HG02759 (cell line): ENCODE results near the gene ANAPC1.
"Not testable (repeated sequence)": the region's sequence is repeated elsewhere in the genome, so short reads cannot be mapped to it uniquely, and the experiment has no call there.

Source experiments
- ATAC-seq: cut with Tn5 transposase; IDR thresholded peaks from one replicate; pipeline ENCODE4 v1.9.1; 2021; ENCODE audit warnings: mild to moderate bottlenecking, moderate library complexity; ENCODE audit not compliant: unreplicated experiment

The ANAPC1 gene

DNA sequence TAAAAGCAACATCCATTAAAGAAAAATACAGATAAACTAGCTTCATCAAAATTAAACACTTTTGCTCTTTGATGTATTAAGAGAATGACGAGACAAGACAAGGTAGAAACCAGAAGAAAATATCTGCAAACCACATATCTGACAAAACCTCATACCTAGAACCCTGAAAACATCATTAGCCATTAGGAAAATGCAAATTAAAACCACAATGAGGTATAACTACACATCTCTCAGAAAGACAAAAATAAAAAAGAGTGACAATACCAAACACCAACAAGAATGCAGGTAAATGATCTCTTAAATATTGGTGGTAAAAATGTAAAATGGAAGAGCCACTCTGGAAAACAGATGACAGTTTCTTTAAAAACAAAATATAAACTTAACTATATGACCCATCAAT is 53.5 kb downstream of the ANAPC1 start:
- ATAC-seq, result not testable (repeated sequence)

DNA sequence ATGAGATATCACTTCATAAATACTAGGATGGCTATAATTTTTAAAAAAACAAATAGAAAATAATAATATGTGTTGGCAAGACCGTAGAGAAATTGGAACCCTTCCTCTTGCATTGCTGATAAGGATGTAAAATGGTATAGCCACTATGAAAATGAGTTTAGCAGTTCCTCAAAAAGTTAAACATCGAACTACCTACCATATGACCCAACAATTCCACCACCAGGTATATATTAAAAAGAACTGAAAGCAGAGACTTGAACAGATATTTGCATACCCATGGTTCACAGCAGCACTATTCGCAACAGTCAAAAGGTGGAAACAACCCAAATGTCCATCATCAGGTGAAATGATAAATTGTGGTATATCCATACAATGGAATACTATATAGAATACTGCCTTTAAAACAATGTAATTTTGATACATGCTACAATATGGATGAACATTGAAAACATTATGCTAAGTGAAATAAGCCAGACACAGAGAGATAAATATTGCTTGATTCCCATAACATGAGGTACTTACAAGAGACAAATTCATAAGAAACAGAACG is 55.7 kb downstream of the ANAPC1 start:
- not testable (repeated sequence) for ATAC-seq

DNA sequence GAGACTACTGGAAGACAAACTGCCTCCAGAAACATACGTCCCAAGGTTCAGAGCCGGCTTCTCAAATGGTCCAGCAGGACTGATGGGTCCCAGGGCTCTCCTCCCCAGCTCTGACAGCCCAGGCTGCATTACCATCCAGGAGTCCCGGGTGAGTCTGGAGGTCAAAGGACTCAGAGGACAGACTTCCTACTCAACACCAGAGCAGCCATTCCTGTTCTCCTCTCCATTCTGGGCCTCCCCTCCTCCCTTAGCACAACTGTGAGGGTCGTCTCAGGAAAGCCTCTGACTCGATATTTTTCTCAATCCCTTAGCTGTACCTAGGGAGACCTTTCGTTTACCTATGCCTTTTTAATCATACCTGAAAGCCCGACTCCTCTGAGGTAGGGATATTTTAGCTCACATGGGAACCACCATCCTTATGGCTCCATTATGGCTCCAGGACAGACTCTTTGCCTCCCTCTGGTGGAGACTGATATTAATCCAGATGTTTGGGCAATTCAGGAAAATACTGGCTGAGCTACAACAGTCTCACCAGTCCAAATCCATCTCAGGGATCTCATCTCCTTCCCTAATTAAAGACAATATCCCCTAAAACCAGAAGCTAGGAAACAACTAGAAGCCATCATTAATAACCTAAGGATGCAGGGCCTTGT is 70.9 kb downstream of the ANAPC1 start:
- ATAC-seq, result not testable (repeated sequence)

DNA sequence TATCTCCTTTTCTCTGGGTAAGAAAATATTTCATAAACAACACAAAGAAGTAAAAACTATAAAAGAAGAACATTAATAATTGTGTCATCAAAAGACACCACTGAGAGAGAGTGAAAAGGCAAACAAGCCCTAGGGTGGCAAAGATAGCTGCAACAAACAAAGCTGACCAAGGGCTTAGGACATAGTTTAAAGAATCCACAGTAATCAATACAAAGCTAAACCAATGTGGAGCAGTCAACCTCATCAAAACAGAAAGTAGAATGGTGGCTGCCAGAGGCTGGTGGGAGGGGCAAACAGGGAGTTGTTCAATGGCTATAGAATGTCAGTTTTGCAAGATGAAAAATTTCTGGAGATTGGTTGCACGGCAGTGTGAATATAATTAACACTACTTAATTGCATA is 93.4 kb downstream of the ANAPC1 start:
- ATAC-seq, result not testable (repeated sequence)

DNA sequence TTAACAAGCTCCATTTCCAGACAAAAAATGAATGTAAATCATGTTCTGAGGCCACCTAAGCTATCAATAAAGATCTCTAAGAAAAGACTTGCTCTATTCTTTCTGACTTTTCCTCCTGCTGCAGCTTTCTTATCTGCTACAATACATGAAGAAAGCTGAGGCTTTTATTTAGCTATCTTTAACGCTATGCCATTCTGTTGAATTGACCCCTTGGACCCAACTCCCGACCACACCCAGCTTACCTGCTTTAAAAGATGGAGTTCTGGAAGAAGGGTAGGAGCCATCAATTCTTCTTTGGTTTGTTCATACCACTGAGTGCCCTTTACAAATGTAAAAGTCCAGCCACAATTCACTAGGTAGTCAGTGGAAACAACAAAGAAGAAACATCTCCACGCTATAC is 99.9 kb downstream of the ANAPC1 start:
- not testable (repeated sequence) for ATAC-seq

- not testable (repeated sequence) for ATAC-seq
Observed at GRCh38 chr2:111782195-111782594, 101.8 kb downstream of the ANAPC1 start.

- ATAC-seq, result not testable (repeated sequence)
Observed at GRCh38 chr2:111781443-111782094, 102.4 kb downstream of the ANAPC1 start.

DNA sequence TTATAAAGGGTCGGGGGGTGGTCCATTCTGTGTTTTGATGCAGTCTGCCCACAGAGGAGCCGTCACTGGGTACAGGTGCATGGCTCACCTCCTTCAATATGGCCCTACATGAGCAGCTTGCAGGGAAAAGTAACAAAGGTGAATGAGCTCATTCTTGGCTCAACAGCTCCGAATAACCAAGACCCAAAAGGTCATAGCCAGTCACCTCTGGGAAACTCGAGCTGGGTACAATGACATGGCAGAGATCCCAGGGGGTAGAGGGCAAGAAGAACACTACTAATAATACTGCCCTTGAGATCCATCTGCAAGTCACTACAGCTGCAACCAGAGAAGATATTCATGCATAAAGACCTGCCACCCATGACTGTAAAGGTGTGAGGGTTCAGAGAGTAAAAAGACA is 106.8 kb downstream of the ANAPC1 start:
- ATAC-seq, result not testable (repeated sequence)

- ATAC-seq, result not testable (repeated sequence)
Observed at GRCh38 chr2:111776296-111776695, 107.7 kb downstream of the ANAPC1 start.

DNA sequence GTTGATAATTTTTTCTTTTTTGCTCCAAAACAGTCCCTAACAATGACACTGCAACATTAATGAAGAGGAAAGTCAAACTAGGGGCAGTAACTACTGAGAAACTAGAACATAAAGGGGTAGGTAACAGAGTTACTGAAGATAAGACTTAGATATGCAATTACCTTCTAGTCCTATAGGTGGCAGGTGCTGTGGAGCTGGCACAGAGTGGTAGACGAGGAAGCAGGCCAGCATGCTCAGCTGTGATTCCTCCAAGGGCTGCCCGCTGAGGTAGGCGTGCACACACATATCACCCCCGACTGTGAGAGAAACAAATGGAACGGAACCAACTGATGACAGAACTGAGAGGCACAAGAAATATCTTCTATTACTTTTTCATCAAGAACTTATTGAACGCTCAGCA is 111.8 kb downstream of the ANAPC1 start:
- ATAC-seq, result not testable (repeated sequence)

DNA sequence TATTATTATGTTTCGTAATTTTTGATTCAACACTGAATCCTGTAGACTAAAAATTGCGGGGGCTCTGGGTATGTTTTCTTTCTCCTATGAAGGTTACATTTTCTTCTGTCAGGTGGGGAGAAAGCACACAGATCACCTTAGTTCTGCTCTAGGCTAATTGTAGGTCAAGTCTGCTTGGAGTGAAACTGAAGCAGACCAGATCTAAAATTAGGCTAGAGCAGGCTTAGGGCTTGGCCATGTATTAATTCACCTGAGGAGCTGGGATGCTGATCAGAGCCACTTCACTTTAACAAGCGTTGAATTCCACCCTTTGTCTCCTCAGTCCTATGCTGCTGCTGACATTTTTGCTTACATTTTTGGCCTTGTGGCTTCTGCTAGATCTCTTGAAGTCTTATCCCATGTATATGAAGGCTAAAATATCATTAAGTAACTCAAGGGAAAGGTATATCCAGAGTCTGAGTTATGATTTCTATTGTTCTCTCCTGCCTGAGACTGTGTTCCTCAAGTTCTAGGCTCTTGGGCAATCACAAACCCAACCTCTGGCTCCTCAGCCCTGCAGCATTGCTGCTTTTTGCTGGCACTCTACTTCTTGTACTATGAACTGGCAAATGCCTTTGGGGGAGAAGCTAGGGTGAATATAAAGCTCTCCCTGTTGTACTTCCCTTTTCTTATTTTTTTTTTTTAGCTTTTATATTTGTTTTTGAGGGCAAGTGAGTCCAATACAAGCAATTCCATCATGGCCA is 112.9 kb downstream of the ANAPC1 start:
- ATAC-seq, result not testable (repeated sequence)

GRCh38 chr2:111768266-111769190 is 115.5 kb downstream of the ANAPC1 start:
- ATAC-seq, result not testable (repeated sequence)

DNA sequence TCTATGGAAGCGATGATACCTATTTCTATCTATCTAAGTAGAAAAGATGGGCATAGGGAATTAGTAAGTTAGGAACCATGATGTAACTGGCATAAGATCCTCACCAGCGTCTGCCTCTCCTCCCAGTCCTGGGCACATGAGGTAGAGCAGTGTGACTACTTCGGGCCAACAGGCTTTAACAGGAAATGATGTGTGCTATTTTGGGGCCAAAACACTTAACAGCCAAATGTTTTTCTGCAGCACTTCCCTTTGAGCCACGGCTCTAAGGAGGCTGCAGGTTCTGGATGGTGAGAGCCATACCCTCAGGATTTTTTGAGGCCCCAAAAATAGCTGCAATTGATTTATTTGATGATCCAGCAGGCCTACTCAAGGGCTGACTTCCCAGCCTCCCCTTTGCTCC is 116.9 kb downstream of the ANAPC1 start:
- not testable (repeated sequence) for ATAC-seq

DNA sequence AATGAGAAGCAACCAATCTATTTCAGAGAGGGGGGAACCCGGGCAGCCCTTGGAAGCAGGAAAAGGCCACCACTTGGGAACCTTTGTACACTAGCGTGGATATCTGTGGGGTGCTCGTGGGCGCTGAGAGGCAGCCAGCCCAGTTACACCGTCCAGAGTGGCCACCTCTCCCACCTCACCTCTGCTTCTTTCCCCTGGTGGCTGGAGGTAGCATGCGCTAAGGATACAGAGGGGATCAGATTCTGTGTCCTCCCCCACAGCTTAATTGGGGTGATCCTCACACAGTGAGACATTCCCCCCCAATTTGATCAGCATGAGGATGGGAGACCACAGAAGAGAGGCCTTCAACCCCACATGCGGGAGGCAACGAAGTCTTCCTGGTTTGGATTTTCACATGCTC is 117.7 kb downstream of the ANAPC1 start:
- ATAC-seq, result not testable (repeated sequence)

GRCh38 chr2:111764151-111764550 is 119.8 kb downstream of the ANAPC1 start:
- ATAC-seq, result not testable (repeated sequence)

DNA sequence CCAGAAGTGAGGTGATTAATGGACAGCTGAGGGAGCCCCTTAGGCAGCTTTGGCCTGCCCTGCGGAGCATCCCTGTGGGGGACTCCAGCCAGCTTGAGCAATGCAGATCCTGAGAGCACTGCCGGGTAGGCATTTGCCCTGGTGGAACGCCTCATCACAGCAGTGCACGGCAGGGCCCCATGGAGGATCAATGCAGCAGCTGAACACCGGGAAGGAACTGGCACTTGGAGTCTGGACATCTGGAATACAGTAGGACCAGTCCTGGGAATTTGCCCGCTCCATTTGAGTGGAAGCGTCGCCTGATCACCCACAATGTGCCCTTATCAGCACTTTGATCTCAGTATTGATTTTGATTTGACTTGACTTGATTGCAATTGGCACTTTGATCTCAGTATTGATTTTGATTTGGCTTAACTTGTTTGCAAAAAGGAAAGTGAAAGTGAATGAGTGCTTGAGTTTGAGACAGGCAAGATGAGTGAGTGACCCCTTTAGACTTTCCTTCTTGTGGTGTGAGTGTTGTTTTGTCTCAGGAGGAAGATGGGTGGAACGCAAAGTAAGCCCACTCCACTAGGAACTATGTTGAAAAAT is 123.2 kb downstream of the ANAPC1 start:
- not testable (repeated sequence) for ATAC-seq

GRCh38 chr2:111752533-111752932 is 131.5 kb downstream of the ANAPC1 start:
- not testable (repeated sequence) for ATAC-seq

- ATAC-seq, result not testable (repeated sequence)
Observed at GRCh38 chr2:111750641-111751040, 133.4 kb downstream of the ANAPC1 start.

DNA sequence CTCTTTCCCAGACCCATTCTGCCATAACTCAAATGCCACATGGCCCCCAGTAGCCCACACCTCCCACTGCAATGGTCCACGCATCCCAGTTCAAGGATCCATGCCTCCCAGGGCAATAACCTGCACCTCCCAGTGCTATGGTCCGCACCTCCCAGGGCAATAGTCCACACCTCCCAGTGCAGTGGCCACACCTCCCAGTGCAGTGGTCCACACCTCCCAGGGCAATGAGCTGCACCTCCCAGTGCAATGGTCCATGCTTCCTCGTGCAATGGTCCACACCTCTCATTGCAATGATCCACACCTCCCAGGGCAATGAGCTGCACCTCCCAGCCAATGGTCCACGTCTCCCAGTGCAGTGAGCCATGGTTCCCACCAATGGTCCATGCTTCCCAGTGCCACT is 135.6 kb downstream of the ANAPC1 start:
- ATAC-seq, result not testable (repeated sequence)
